HEK293 (cell line): Measurements from ENCODE around the gene SORL1.
A peak's percentile ranks its signal among the peaks of the same experiment; 100 is the strongest.

Source experiments
- BCL11B ChIP-seq: fragments of 450-650 bp; formaldehyde crosslinking; IDR thresholded peaks from 2 replicates; pipeline ENCODE4 v1.5.1; 2016; ENCODE audit warnings: low read depth, missing biosample characterization, missing genetic modification characterization
- GLIS1 ChIP-seq: fragments of 450-650 bp; formaldehyde crosslinking; IDR thresholded peaks from 2 replicates; pipeline ENCODE4 v1.5.1; 2016; ENCODE audit warnings: missing biosample characterization, missing genetic modification characterization
- HOXC10 ChIP-seq: sonication (generic); formaldehyde crosslinking; IDR thresholded peaks from 2 replicates; pipeline ENCODE4 v1.8.1; 2023; ENCODE audit warnings: mild to moderate bottlenecking, missing genetic modification reagents
- OSR2 ChIP-seq: fragments of 450-650 bp; formaldehyde crosslinking; IDR thresholded peaks from 2 replicates; pipeline ENCODE4 v1.5.1; 2016; ENCODE audit warnings: missing biosample characterization, missing genetic modification characterization
- REPIN1 ChIP-seq: fragments of 450-650 bp; formaldehyde crosslinking; IDR thresholded peaks from 2 replicates; pipeline ENCODE4 v1.5.1; 2017; ENCODE audit warnings: missing biosample characterization, missing genetic modification characterization, low read depth
- YY2 ChIP-seq: fragments of 450-650 bp; formaldehyde crosslinking; IDR thresholded peaks from 2 replicates; pipeline ENCODE4 v1.5.1; 2016; ENCODE audit warnings: missing biosample characterization, missing genetic modification characterization
- ZBTB17 ChIP-seq: fragments of 450-650 bp; formaldehyde crosslinking; IDR thresholded peaks from 2 replicates; pipeline ENCODE4 v1.5.1; 2016; ENCODE audit warnings: missing biosample characterization, missing genetic modification characterization
- ZFP69B ChIP-seq: fragments of 450-650 bp; formaldehyde crosslinking; IDR thresholded peaks from 2 replicates; pipeline ENCODE4 v1.5.1; 2016; ENCODE audit warnings: missing biosample characterization, missing genetic modification characterization
- ZNF174 ChIP-seq: fragments of 450-650 bp; formaldehyde crosslinking; IDR thresholded peaks from 2 replicates; pipeline ENCODE4 v1.5.0; 2017; ENCODE audit warnings: missing biosample characterization, mild to moderate bottlenecking, missing genetic modification characterization
- ZNF23 ChIP-seq: fragments of 450-650 bp; formaldehyde crosslinking; IDR thresholded peaks from 2 replicates; pipeline ENCODE4 v1.5.1; 2016; ENCODE audit warnings: missing biosample characterization, missing genetic modification characterization, borderline replicate concordance
- ZNF239 ChIP-seq: fragments of 450-650 bp; formaldehyde crosslinking; IDR thresholded peaks from 2 replicates; pipeline ENCODE4 v1.5.1; 2016; ENCODE audit warnings: missing biosample characterization, missing genetic modification characterization
- ZNF473 ChIP-seq: fragments of 450-650 bp; formaldehyde crosslinking; IDR thresholded peaks from 2 replicates; pipeline ENCODE4 v1.5.1; 2017; ENCODE audit warnings: missing biosample characterization, missing genetic modification characterization
- ZNF596 ChIP-seq: fragments of 450-650 bp; IDR thresholded peaks from 2 replicates; pipeline ENCODE4 v1.5.0; 2018; ENCODE audit warnings: missing biosample characterization, mild to moderate bottlenecking, missing genetic modification characterization, moderate library complexity
- ZNF629 ChIP-seq: fragments of 450-650 bp; formaldehyde crosslinking; IDR thresholded peaks from 2 replicates; pipeline ENCODE4 v1.5.1; 2017; ENCODE audit warnings: missing biosample characterization, missing genetic modification characterization
- ZNF670 ChIP-seq: fragments of 450-650 bp; formaldehyde crosslinking; IDR thresholded peaks from 2 replicates; pipeline ENCODE4 v1.5.1; 2016; ENCODE audit warnings: missing biosample characterization, missing genetic modification characterization, low read depth
- ZNF76 ChIP-seq: fragments of 450-650 bp; formaldehyde crosslinking; IDR thresholded peaks from 2 replicates; pipeline ENCODE4; 2016; ENCODE audit warnings: low read depth, missing biosample characterization, missing genetic modification characterization, borderline replicate concordance
- ZNF768 ChIP-seq: fragments of 450-650 bp; formaldehyde crosslinking; IDR thresholded peaks from 2 replicates; pipeline ENCODE4 v1.5.1; 2018; ENCODE audit warnings: missing biosample characterization, mild to moderate bottlenecking, missing genetic modification characterization
- ZNF830 ChIP-seq: fragments of 450-650 bp; IDR thresholded peaks from 2 replicates; pipeline ENCODE4 v1.5.0; 2018; ENCODE audit warnings: missing biosample characterization, missing genetic modification characterization, low read depth, mild to moderate bottlenecking, moderate library complexity
- ZSCAN16 ChIP-seq: fragments of 450-650 bp; formaldehyde crosslinking; IDR thresholded peaks from 2 replicates; pipeline ENCODE4 v1.5.1; 2016; ENCODE audit warnings: missing biosample characterization, missing genetic modification characterization
- ZSCAN23 ChIP-seq: fragments of 450-650 bp; formaldehyde crosslinking; IDR thresholded peaks from 2 replicates; pipeline ENCODE4 v1.5.1; 2016; ENCODE audit warnings: missing biosample characterization, missing genetic modification characterization
- TF ChIP-seq, protein P1 (sequence below): fragments of 450-650 bp; formaldehyde crosslinking; conservative IDR thresholded peaks from 2 replicates; pipeline ENCODE4 v1.5.1; 2016; ENCODE audit warnings: low read depth, missing biosample characterization, missing genetic modification characterization
- TF ChIP-seq, protein P2 (sequence below): fragments of 450-650 bp; formaldehyde crosslinking; IDR thresholded peaks from 2 replicates; pipeline ENCODE4 v1.5.1; 2016; ENCODE audit warnings: missing biosample characterization, missing genetic modification characterization
- TF ChIP-seq, protein P3 (sequence below): fragments of 450-650 bp; formaldehyde crosslinking; IDR thresholded peaks from 2 replicates; pipeline ENCODE4 v1.5.1; 2016; ENCODE audit warnings: missing biosample characterization, missing genetic modification characterization, low read depth
- TF ChIP-seq, protein P4 (sequence below): fragments of 450-650 bp; formaldehyde crosslinking; IDR thresholded peaks from 2 replicates; pipeline ENCODE4 v1.5.0; 2017; ENCODE audit warnings: missing biosample characterization, missing genetic modification characterization, borderline replicate concordance

The SORL1 gene

DNA sequence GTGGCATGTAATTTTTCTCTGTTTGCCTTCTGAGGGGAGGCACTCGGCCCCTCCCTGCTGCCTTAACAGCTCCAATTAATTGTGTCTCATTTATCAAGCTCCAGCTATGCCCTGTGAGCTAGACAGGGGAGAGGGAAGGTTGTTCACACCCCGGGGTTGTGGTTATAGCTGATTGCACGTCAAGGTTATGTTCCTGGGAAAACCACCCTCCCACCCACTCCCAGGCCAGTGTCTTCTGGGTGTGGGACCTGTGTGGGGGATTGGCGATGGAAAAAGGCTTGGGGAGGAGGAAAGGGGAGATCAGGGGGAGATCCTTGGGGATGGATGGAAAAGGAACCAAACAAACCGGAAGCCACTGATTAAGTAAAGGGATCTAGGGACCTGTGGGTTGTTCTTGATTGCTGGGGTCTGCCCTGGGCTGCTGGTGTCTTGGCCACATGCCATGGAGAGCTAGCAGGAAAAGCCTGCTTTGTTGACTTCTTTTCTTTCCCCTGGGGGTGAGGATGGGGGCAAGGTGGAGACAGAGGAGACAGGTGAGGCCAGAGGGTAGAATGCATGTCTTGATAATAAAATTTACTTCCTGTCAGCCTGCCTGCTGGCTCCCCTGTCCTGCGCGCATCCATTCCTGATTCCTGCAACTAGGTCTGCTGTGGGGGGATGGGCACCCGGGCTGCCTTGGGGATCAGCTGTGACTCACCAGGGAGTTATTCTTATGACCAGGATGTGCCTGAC, 14.1 kb downstream of the SORL1 start (continued):
- TF ChIP-seq, protein P1, sequence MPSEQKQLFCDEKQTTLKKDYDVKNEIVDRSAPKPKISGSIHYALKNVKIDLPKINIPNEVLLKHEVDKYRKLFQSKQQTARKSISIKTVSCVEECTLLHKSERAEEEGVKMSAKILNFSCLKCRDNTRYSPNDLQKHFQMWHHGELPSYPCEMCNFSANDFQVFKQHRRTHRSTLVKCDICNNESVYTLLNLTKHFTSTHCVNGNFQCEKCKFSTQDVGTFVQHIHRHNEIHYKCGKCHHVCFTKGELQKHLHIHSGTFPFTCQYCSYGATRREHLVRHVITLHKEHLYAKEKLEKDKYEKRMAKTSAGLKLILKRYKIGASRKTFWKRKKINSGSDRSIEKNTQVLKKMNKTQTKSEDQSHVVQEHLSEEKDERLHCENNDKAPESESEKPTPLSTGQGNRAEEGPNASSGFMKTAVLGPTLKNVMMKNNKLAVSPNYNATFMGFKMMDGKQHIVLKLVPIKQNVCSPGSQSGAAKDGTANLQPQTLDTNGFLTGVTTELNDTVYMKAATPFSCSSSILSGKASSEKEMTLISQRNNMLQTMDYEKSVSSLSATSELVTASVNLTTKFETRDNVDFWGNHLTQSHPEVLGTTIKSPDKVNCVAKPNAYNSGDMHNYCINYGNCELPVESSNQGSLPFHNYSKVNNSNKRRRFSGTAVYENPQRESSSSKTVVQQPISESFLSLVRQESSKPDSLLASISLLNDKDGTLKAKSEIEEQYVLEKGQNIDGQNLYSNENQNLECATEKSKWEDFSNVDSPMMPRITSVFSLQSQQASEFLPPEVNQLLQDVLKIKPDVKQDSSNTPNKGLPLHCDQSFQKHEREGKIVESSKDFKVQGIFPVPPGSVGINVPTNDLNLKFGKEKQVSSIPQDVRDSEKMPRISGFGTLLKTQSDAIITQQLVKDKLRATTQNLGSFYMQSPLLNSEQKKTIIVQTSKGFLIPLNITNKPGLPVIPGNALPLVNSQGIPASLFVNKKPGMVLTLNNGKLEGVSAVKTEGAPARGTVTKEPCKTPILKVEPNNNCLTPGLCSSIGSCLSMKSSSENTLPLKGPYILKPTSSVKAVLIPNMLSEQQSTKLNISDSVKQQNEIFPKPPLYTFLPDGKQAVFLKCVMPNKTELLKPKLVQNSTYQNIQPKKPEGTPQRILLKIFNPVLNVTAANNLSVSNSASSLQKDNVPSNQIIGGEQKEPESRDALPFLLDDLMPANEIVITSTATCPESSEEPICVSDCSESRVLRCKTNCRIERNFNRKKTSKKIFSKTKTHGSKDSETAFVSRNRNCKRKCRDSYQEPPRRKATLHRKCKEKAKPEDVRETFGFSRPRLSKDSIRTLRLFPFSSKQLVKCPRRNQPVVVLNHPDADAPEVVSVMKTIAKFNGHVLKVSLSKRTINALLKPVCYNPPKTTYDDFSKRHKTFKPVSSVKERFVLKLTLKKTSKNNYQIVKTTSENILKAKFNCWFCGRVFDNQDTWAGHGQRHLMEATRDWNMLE (tag by site-specific recombination), result no peak
- TF ChIP-seq ZNF23 (tag by site-specific recombination), result no peak
- TF ChIP-seq REPIN1, result no peak
- no peak for TF ChIP-seq ZNF830
- no peak for TF ChIP-seq ZNF76
- TF ChIP-seq, protein P2, sequence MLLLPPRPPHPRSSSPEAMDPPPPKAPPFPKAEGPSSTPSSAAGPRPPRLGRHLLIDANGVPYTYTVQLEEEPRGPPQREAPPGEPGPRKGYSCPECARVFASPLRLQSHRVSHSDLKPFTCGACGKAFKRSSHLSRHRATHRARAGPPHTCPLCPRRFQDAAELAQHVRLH (tag by site-specific recombination), result no peak
- TF ChIP-seq ZBTB17 (tag by site-specific recombination), result peak; percentile 81
- TF ChIP-seq ZSCAN16, result no peak
- TF ChIP-seq ZNF174, result no peak
- TF ChIP-seq ZSCAN23 (tag by site-specific recombination), result no peak
- no peak; the same call in 1 of the 2 replicates for TF ChIP-seq OSR2 (tag by site-specific recombination)
- TF ChIP-seq, protein P3, sequence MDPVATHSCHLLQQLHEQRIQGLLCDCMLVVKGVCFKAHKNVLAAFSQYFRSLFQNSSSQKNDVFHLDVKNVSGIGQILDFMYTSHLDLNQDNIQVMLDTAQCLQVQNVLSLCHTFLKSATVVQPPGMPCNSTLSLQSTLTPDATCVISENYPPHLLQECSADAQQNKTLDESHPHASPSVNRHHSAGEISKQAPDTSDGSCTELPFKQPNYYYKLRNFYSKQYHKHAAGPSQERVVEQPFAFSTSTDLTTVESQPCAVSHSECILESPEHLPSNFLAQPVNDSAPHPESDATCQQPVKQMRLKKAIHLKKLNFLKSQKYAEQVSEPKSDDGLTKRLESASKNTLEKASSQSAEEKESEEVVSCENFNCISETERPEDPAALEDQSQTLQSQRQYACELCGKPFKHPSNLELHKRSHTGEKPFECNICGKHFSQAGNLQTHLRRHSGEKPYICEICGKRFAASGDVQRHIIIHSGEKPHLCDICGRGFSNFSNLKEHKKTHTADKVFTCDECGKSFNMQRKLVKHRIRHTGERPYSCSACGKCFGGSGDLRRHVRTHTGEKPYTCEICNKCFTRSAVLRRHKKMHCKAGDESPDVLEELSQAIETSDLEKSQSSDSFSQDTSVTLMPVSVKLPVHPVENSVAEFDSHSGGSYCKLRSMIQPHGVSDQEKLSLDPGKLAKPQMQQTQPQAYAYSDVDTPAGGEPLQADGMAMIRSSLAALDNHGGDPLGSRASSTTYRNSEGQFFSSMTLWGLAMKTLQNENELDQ (tag by site-specific recombination), result no peak
- no peak for TF ChIP-seq BCL11B (tag by site-specific recombination)
- TF ChIP-seq ZNF768 (tag by site-specific recombination), result no peak
- no peak for TF ChIP-seq ZNF473
- TF ChIP-seq ZFP69B, result no peak
- TF ChIP-seq ZNF670 (tag by site-specific recombination), result no peak
- TF ChIP-seq, protein P4, sequence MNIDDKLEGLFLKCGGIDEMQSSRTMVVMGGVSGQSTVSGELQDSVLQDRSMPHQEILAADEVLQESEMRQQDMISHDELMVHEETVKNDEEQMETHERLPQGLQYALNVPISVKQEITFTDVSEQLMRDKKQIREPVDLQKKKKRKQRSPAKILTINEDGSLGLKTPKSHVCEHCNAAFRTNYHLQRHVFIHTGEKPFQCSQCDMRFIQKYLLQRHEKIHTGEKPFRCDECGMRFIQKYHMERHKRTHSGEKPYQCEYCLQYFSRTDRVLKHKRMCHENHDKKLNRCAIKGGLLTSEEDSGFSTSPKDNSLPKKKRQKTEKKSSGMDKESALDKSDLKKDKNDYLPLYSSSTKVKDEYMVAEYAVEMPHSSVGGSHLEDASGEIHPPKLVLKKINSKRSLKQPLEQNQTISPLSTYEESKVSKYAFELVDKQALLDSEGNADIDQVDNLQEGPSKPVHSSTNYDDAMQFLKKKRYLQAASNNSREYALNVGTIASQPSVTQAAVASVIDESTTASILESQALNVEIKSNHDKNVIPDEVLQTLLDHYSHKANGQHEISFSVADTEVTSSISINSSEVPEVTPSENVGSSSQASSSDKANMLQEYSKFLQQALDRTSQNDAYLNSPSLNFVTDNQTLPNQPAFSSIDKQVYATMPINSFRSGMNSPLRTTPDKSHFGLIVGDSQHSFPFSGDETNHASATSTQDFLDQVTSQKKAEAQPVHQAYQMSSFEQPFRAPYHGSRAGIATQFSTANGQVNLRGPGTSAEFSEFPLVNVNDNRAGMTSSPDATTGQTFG (tag by site-specific recombination), result no peak
- TF ChIP-seq HOXC10 (CRISPR knock-in tag), result no peak
- peak; percentile 71 for TF ChIP-seq ZNF629 (tag by site-specific recombination)
- TF ChIP-seq ZNF239 (tag by site-specific recombination), result no peak
- peak; percentile 81 for TF ChIP-seq GLIS1 (tag by site-specific recombination)
- no peak for TF ChIP-seq YY2
- TF ChIP-seq ZNF596 (tag by site-specific recombination), result no peak
